ENCODE measurements around the gene ZNF804B. TPM values are rescaled to one million over a fixed set of nuclear protein-coding genes. Genes with fewer than 3 reads are reported as not detected.

Gene ZNF804B
- total and polyA plus RNA-seq, 9 of the 15 experiments (the other 6 are each of a cell fraction or from before 2014, with no cell fraction given) = 0.04 to 0.22 (median 0.09) TPM; not detected in 6

GRCh38 chr7:88915615-88916014 lies 156.1 kb downstream of the ZNF804B start:
- POLR2A ChIA-PET = no interaction called here
- FAIRE-seq = no peak
- no peak for ATAC-seq
- Histone ChIP-seq H3K36me3 (ENCODE audit: control insufficient read depth, insufficient read depth, low read length) (no peaks in the 10 kb centered on the region), H3K79me2 (ENCODE audit: control insufficient read depth, insufficient read depth, low read length) (no peaks in the 10 kb centered on the region), H3K4me3 (no peak overlapping the region), H3K9me1 (ENCODE audit: control insufficient read depth, insufficient read depth, low read length) (no peaks in the 10 kb centered on the region), H3K9me3 (replicated peaks; ENCODE audit: control insufficient read depth, insufficient read depth, low read depth, low read length) (no peaks in the 10 kb centered on the region), H2AFZ (ENCODE audit: low read depth, low read length) (no peak overlapping the region), H3K4me2 (ENCODE audit: insufficient read depth, low read length) (no peak overlapping the region), H3K27ac (ENCODE audit: extremely low read depth, low read depth, low read length) (no peak overlapping the region), H3K27me3 (ENCODE audit: control insufficient read depth in 2 of 2, insufficient read depth in 2 of 2, low read length in 2 of 2) (no peaks in the 10 kb centered on the region), H4K20me1 (replicated peaks; ENCODE audit: control insufficient read depth, insufficient read depth, low read length) (no peaks in the 10 kb centered on the region), H3K9ac (ENCODE audit: insufficient read depth in 1 of 2, low read depth in 2 of 2, low read length in 2 of 2) (no peak overlapping the region), H3K4me1 (replicated peaks in 1 of 2; ENCODE audit: control insufficient read depth in 2 of 2, insufficient read depth in 2 of 2, low read length in 2 of 2) (no peaks in the 10 kb centered on the region)
- CTCF ChIA-PET (ENCODE audit: low intra/inter-chr PET ratio) = no interaction called here
- TF ChIP-seq, protein P1, sequence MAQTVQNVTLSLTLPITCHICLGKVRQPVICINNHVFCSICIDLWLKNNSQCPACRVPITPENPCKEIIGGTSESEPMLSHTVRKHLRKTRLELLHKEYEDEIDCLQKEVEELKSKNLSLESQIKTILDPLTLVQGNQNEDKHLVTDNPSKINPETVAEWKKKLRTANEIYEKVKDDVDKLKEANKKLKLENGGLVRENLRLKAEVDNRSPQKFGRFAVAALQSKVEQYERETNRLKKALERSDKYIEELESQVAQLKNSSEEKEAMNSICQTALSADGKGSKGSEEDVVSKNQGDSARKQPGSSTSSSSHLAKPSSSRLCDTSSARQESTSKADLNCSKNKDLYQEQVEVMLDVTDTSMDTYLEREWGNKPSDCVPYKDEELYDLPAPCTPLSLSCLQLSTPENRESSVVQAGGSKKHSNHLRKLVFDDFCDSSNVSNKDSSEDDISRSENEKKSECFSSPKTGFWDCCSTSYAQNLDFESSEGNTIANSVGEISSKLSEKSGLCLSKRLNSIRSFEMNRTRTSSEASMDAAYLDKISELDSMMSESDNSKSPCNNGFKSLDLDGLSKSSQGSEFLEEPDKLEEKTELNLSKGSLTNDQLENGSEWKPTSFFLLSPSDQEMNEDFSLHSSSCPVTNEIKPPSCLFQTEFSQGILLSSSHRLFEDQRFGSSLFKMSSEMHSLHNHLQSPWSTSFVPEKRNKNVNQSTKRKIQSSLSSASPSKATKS (CRISPR knock-in tag; IDR thresholded peaks at IDR 0.05) = no peak
- TF ChIP-seq C11orf30 (IDR thresholded peaks at IDR 0.05; ENCODE audit: low read depth) (peak; percentile 60; the same call in 1 of the 2 replicates), ZNF316 (IDR thresholded peaks at IDR 0.05) (peak; percentile 71)
- in situ Hi-C loops (cut with MboI) = no loop called here
- BruUV-seq (replicated peaks) = no TSS peak
- intact Hi-C loops (cut with micrococcal nuclease) = no loop called here
- no peak for DNase-seq (ENCODE audit: extremely low read depth in 1 of 4, low spot score in 3 of 4)

DNA sequence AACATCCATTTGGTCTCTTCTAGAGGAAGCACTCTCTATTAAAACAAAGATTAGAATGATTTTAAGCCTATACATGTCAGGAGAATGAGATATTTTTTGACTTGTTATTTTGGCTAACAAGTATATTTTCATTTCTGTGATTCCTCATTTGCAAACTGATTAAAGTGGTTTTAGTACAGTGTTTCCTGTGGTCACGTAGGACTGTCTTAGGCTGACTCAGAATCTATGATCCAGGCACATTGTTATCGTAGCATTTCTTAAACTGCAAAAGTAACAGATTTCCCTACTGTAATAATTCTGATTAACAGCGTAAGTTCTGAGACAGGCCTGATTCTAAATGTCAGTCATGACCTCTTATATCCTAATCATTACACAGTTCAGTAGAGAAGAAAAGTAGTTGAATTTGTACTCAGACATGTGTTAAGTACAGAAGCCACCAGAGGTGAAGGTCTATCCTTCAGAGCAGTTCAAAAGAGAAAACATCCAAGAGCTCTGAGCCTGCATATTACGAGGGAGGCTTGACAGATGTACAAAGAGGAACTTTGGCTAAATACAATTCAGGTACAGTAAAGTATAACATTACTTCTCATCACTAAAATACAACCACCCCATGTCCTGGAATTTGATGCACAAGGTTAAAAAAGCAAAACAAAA lies 160.1 kb downstream of the ZNF804B start:
- 2% methylated on average over 4 of the region's 4 CpGs for WGBS (ENCODE audit: insufficient coverage, low coverage, missing lambda C conversion rate)
- BruUV-seq (replicated peaks) = no TSS peak
- CTCF ChIA-PET (ENCODE audit: low intra/inter-chr PET ratio) = no interaction called here
- POLR2A ChIA-PET = no interaction called here
- no peaks in the 10 kb centered on the region for H3K27me3 ChIP-seq (ENCODE audit: control insufficient read depth in 2 of 2, insufficient read depth in 2 of 2, low read length in 2 of 2)
- intact Hi-C loops (cut with micrococcal nuclease) = no loop called here
- H3K79me2 ChIP-seq (ENCODE audit: control insufficient read depth, insufficient read depth, low read length) = no peaks in the 10 kb centered on the region
- no peaks in the 10 kb centered on the region for H4K20me1 ChIP-seq (replicated peaks; ENCODE audit: control insufficient read depth, insufficient read depth, low read length)
- H3K9me1 ChIP-seq (ENCODE audit: control insufficient read depth, insufficient read depth, low read length) = no peaks in the 10 kb centered on the region
- ATAC-seq = no peak
- no peak overlapping the region for H3K4me2 ChIP-seq (ENCODE audit: insufficient read depth, low read length)
- no peak for FAIRE-seq
- H3K4me3 ChIP-seq = no peak overlapping the region
- H3K9ac ChIP-seq (ENCODE audit: insufficient read depth in 1 of 2, low read depth in 2 of 2, low read length in 2 of 2) = no peak overlapping the region
- H2AFZ ChIP-seq (ENCODE audit: low read depth, low read length) = no peak overlapping the region
- no peak for DNase-seq (ENCODE audit: extremely low read depth in 1 of 4, low spot score in 3 of 4)
- no peaks in the 10 kb centered on the region for H3K36me3 ChIP-seq (ENCODE audit: control insufficient read depth, insufficient read depth, low read length)
- no peak overlapping the region for H3K27ac ChIP-seq (ENCODE audit: extremely low read depth, low read depth, low read length)
- in situ Hi-C loops (cut with MboI) = no loop called here
- no peaks in the 10 kb centered on the region for H3K9me3 ChIP-seq (replicated peaks; ENCODE audit: control insufficient read depth, insufficient read depth, low read depth, low read length)
- no peaks in the 10 kb centered on the region for H3K4me1 ChIP-seq (replicated peaks in 1 of 2; ENCODE audit: control insufficient read depth in 2 of 2, insufficient read depth in 2 of 2, low read length in 2 of 2)
- no peak for TF ChIP-seq UBTF (IDR thresholded peaks at IDR 0.05; ENCODE audit: borderline replicate concordance in 1 of 2, low read depth in 2 of 2, low read length in 2 of 2)
- TF ChIP-seq RBM34 (IDR thresholded peaks at IDR 0.05; ENCODE audit: borderline replicate concordance, insufficient read depth, low read length) = no peak
- TF ChIP-seq JUND (IDR thresholded peaks at IDR 0.05; ENCODE audit: borderline replicate concordance, low read depth, low read length) = no peak
- TF ChIP-seq JUND (tag; IDR thresholded peaks at IDR 0.05; ENCODE audit: borderline replicate concordance, low read depth, low read length) = no peak
- TF ChIP-seq ZBTB1 (CRISPR knock-in tag; IDR thresholded peaks at IDR 0.05; ENCODE audit: borderline replicate concordance, low read depth) = no peak
- no peak for TF ChIP-seq HEY1 (CRISPR knock-in tag; IDR thresholded peaks at IDR 0.05; ENCODE audit: borderline replicate concordance)
- no peak for TF ChIP-seq ZNF277 (CRISPR knock-in tag; IDR thresholded peaks at IDR 0.05; ENCODE audit: borderline replicate concordance)

Measured in K562 (cell line).